Bronchial epithelial cell (primary cell): ENCODE results near the gene ARF3. TPM values are rescaled to one million over a fixed set of nuclear protein-coding genes. Genes with fewer than 3 reads are reported as not detected.

Experiments
- DNase-seq: peaks from one replicate; pipeline ENCODE4 v3.0.0-alpha.2; 2010; ENCODE audit warnings: low read depth
- FAIRE-seq: peaks from 2 replicates; lab custom pipeline; 2011; peaks lifted over from hg19 to GRCh38; lab: Jason Lieb, UNC
- H3K27me3 ChIP-seq: 2 replicates; pipeline ENCODE4 v1.5.1; 2011; ENCODE audit warnings: low read length; ENCODE audit not compliant: control insufficient read depth, insufficient read depth
- H3K36me3 ChIP-seq: 2 replicates; pipeline ENCODE4 v1.5.1; 2011; ENCODE audit warnings: low read length; ENCODE audit not compliant: control insufficient read depth, insufficient read depth
- H3K4me3 ChIP-seq: 2 replicates; pipeline ENCODE4 v1.5.1; 2011; ENCODE audit warnings: mild to moderate bottlenecking, low read depth, low read length, control low read depth
- CTCF ChIP-seq: IDR thresholded peaks from 2 replicates; pipeline ENCODE4 v1.5.1; 2011; ENCODE audit warnings: mild to moderate bottlenecking, moderate library complexity, low read length, control low read depth, inconsistent platforms; ENCODE audit not compliant: insufficient read depth, severe bottlenecking
- total RNA-seq: library from RNA; depleted of rRNA; stranded (reverse); fragments of >200 nt; gene quantifications from 2 replicates; pipeline ENCODE4 v1.2.1, GENCODE V29; 2014

The ARF3 gene
- total RNA-seq, 1 donor from 2014 or later = 30.0 TPM

GRCh38 chr12:48993787-48994186 is 36.5 kb upstream of the ARF3 start:
- FAIRE-seq = peak; percentile 77

GRCh38 chr12:48991247-48992050 is 34.2 kb upstream of the ARF3 start:
- Histone ChIP-seq H3K4me3 (no peak overlapping the region), H3K36me3 (no peaks in the 10 kb centered on the region), H3K27me3 (peaks cover 10% of the 10 kb centered on the region)
- TF ChIP-seq CTCF = no peak
- DNase-seq = no peak
- FAIRE-seq = no peak

More at GRCh38 chr12:48993787-48994186, 36.5 kb upstream of the ARF3 start:
- peak; percentile 73 for DNase-seq
- TF ChIP-seq CTCF = no peak
- Histone ChIP-seq H3K36me3 (no peaks in the 10 kb centered on the region), H3K4me3 (no peak overlapping the region), H3K27me3 (peaks cover 6% of the 10 kb centered on the region)

GRCh38 chr12:48990552-48990951 is 33.3 kb upstream of the ARF3 start:
- Histone ChIP-seq H3K27me3 (peaks cover 16% of the 10 kb centered on the region), H3K36me3 (no peaks in the 10 kb centered on the region)
- no peak for FAIRE-seq

GRCh38 chr12:48988030-48988649 is 30.9 kb upstream of the ARF3 start:
- peak; percentile 32 for DNase-seq
- TF ChIP-seq CTCF = peak; percentile 94
- Histone ChIP-seq H3K4me3 (no peak overlapping the region), H3K27me3 (peaks cover 31% of the 10 kb centered on the region), H3K36me3 (no peaks in the 10 kb centered on the region)
- FAIRE-seq = peak; percentile 18

More at GRCh38 chr12:48990552-48990951, 33.3 kb upstream of the ARF3 start:
- no peak for DNase-seq
- no peak for TF ChIP-seq CTCF
- no peak overlapping the region for H3K4me3 ChIP-seq

- TF ChIP-seq CTCF = no peak
These were observed 29.5 kb upstream of the ARF3 start for GRCh38 chr12:48986720-48987291.

More at GRCh38 chr12:48986720-48987291, 29.5 kb upstream of the ARF3 start:
- FAIRE-seq = no peak
- Histone ChIP-seq H3K27me3 (peaks cover 41% of the 10 kb centered on the region), H3K4me3 (no peak overlapping the region), H3K36me3 (no peaks in the 10 kb centered on the region)
- no peak for DNase-seq
